Heart left ventricle (tissue), 16 donors: Measurements from ENCODE around the gene HSD11B1. TPM values are rescaled to one million over a fixed set of nuclear protein-coding genes. Genes with fewer than 3 reads are reported as not detected.
A peak's percentile ranks its signal among the peaks of the same experiment; 100 is the strongest.

Experiments used
- ATAC-seq, 4 donors: fragments of 200-7000 bp; cut with Tn5 transposase; one replicate each; pipeline ENCODE4 v1.9.1; 2020 to 2022; ENCODE audit warnings: moderate library complexity in 4 of 4, mild to moderate bottlenecking in 3 of 4, moderate number of reproducible peaks in 1 of 4
- DNase-seq, 5 donors: peaks; one replicate each; pipeline ENCODE4 v3.0.0-alpha.2; 2020
- H3K27ac ChIP-seq, 12 donors: fragments of 200-600 bp; sonication (generic) in 4 of 12; one replicate each; pipeline versions ENCODE4 v1.5.0 to v1.8.0; 2016 to 2022; ENCODE audit warnings: mild to moderate bottlenecking in 2 of 12
- H3K27me3 ChIP-seq, 9 donors: fragments of 200-600 bp; sonication (generic) in 2 of 9; one replicate each; pipeline versions ENCODE4 v1.5.1 to v1.8.0; 2016 to 2022; ENCODE audit warnings: mild to moderate bottlenecking in 3 of 9
- H3K36me3 ChIP-seq, 9 donors: fragments of 200-600 bp; sonication (generic) in 2 of 9; one replicate each; pipeline versions ENCODE4 v1.5.0 to v1.8.0; 2018 to 2022; ENCODE audit warnings: mild to moderate bottlenecking in 2 of 9
- H3K4me1 ChIP-seq, 12 donors: fragments of 200-600 bp; sonication (generic) in 4 of 12; one replicate each; pipeline versions ENCODE4 v1.5.0 to v1.8.0; 2016 to 2022; ENCODE audit warnings: mild to moderate bottlenecking in 3 of 12
- H3K4me3 ChIP-seq, 12 donors: fragments of 200-600 bp; sonication (generic) in 4 of 12; one replicate each; pipeline versions ENCODE4 v1.5.0 to v1.8.0; 2017 to 2022; ENCODE audit warnings: mild to moderate bottlenecking in 9 of 12, moderate library complexity in 4 of 12
- H3K9me3 ChIP-seq, 12 donors: fragments of 200-600 bp; sonication (generic) in 4 of 12; one replicate each; pipeline versions ENCODE4 v1.5.0 to v1.8.0; 2016 to 2022; ENCODE audit warnings: mild to moderate bottlenecking in 1 of 12
- CTCF ChIP-seq, 12 donors: fragments of 200-600 bp; sonication (generic) in 4 of 12; IDR thresholded peaks; one replicate each; pipeline versions ENCODE4 v1.5.0 to v1.8.0; 2018 to 2022; ENCODE audit warnings: antibody characterized with exemption in 12 of 12, mild to moderate bottlenecking in 5 of 12
- POLR2A ChIP-seq, 2 donors: fragments of 450-650 bp; IDR thresholded peaks; one replicate each; pipeline ENCODE4 v1.6.1; 2017; ENCODE audit warnings: antibody characterized with exemption in 2 of 2, mild to moderate bottlenecking in 2 of 2, moderate library complexity in 2 of 2
- WGBS, 4 donors: extraction: QIAGEN DNeasy Blood & Tissue Kit in 2 of 4; methylation state at CpG; one replicate each; pipeline versions ENCODE4 v1.1.5 to v1.1.7; 2013 to 2018; 5-methylcytosine and 5-hydroxymethylcytosine counted together
- intact Hi-C, 10 donors: fragments of 100-400 bp; cut with DNase I; formaldehyde crosslinking; loops; one replicate each; pipeline versions ENCODE4 v1.11.1 to v1.14.2; 2022
- polyA plus RNA-seq, 2 donors: library from polyadenylated mRNA; stranded (reverse); fragments of 200-250 nt; gene quantifications; one replicate each; pipeline ENCODE4 v1.2.3, GENCODE V29; 2013
- total RNA-seq, 9 donors: library from RNA; depleted of rRNA in 2 of 9; stranded (reverse); fragments of >200 nt in 2 of 9; fragmentation: NEBNext Ultra II Directional in 3 of 9; extraction: Animal tissue kit (Norgen Biotek cat#: 25700) in 3 of 9; gene quantifications; one replicate each; pipeline versions ENCODE4 v1.1.0 to v1.2.4, GENCODE V29; 2016 to 2023
- donor health status: ischemic (EF 13 %, LVEDD 7.1; RV severe dilation, severe dysfunction).
- donor health status: healthy with polysubstance abuse.
- donor health status: DM: no; HTN: yes; CAD: no.
- donor health status: DM: no; HTN: no; CAD: no.
- donor health status: ischemic (EF 25% LVEDD 6.9; RV normal size, moderate dysfunction).
- donor health status: ischemic (EF 25% LVEDD 5.7; RV mildly dilated, moderate dysfunction).
- donor health status: healthy.
- donor health status: DM: yes; HTN: yes; CAD: no.
- donor health status: ischemic (EF 35%, LVEDD 5.7; RV mildly dilated, moderate dysfunction).
- donor health status: nonischemic (EF 11% LVEDD 7.7; RV severe dilation, severe dysfunction).
- donor health status: DM: yes; HTN: yes; CAD: no.
- donor health status: PGD.
- donor health status: ischemic (EF 29% LVEDD 5.4; RV normal size, mild dysfunction).
- donor health status: nonischemic (EF 23%, LVEDD 6.1; RV moderate dilation, normal function).

Gene HSD11B1
- total and polyA plus RNA-seq, 11 donors, result 1.2 to 36.1 (median 3.6) TPM

DNA sequence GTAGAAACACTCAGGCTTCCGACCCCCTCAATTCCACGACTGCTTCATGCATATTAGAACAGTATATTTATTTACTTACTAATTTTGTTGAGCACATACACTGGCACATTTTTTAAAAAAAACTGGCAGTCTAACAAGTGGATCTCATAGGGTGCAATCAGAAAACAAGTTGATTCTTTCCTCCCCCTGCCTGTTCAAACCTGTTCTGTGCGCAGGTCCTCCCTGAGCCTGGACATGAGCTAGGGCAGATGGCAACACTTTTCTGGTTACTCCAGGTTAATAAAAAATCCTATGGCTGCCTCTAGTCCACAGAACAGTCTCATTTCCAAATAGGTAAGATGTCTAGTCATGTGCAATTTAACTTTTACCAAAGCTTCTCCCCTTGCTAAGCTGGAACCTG lies 18.6 kb downstream of the HSD11B1 start:
- TF ChIP-seq POLR2A (IDR thresholded peaks at IDR 0.05) (no peak), CTCF (IDR thresholded peaks at IDR 0.05) (no peak)
- intact Hi-C loops, result no loop called here
- Histone ChIP-seq H3K36me3 (no peaks in the 10 kb centered on the region), H3K9me3 (no peaks in the 10 kb centered on the region), H3K27me3 (no peaks in the 10 kb centered on the region), H3K27ac (no peak overlapping the region), H3K4me1 (peaks cover 0 to 24% (median 7%) of the 10 kb centered on the region in 12 donors), H3K4me3 (no peak overlapping the region)
- no peak for ATAC-seq
- whole genome bisulfite sequencing, 4 donors, result 96 to 98% (median 98%) methylated on average over 3 of the region's 3 CpGs
- DNase-seq, result no peak

DNA sequence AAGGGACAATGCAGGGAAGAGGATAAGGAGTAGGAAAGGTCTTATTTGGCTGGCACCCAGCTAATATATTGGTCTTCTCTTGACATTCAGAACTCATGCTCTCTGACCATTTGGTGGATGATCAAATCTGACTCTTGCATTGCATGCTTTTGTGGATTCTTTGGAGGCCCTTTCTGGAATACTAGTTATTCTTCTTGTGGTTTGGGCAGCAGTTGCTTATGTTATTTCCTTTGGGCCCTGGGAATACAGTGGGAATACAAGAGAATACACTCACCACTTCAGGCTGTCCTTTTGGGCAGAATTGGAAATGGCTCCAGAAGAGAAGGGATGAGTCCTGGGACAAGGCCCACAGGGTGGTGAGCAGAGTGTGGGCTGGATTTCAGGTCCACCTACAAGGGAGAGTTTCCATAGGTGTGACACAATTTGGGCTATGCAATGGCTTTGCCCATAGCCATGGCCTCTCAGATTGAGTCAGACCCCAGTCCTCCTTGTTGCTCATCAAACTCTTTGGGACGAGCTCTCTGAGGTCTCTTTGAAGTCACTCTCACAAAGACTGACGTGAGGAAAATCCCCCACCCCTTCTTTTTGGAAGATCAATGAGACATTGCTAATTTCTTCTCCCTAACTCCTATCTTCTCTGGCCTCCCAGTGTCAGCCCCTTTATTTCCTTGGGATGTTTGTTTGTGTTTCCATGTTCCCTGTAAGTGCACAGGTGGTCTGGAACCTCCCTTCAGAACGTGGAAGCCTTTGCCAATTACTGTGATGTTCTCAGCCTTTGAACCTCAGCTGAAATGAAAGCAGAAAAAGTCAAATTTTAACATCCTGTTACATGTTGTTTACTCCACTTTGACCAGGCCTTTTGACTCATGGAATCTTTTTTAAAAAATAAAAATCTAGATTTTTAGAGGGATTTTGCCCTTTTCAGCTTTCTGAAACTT lies 19.4 kb downstream of the HSD11B1 start:
- ATAC-seq (no peak), DNase-seq (no peak)
- no peaks in the 10 kb centered on the region for H3K9me3 ChIP-seq
- intact Hi-C loops, result no loop called here
- H3K27ac ChIP-seq, result no peak overlapping the region
- H3K27me3 ChIP-seq, result no peaks in the 10 kb centered on the region
- no peak for TF ChIP-seq CTCF (IDR thresholded peaks at IDR 0.05)
- no peak for TF ChIP-seq POLR2A (IDR thresholded peaks at IDR 0.05)
- H3K4me1 ChIP-seq, result peaks cover 0 to 31% (median 14%) of the 10 kb centered on the region in 12 donors
- no peak overlapping the region for H3K4me3 ChIP-seq
- 78 to 84% (median 81%) methylated on average over 3 of the region's 3 CpGs for WGBS, 4 donors
- H3K36me3 ChIP-seq, result no peaks in the 10 kb centered on the region

DNA sequence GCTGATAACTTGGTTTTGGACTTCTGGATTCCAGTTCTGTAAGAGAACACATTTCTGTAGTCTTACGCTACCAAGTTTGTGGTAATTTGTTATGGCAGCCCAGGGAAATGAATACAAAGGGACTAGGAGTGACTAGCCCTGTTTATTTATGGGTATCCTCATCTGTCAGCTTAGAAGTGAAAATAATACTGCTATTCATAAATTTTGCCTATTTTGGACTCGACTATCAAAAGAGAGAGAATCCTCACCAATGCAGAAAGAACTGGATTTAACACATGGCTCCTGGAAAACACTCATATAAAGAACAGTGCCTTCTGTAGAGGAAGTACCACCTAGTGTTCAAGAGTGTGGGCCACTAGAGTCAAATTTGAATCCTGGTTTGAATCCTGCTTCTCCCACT lies 22.6 kb downstream of the HSD11B1 start:
- peak overlapping the region in 6 of 12 donors; percentile 33 to 77 (median 60) for H3K27ac ChIP-seq
- WGBS, 4 donors, result 88 to 94% (median 93%) methylated on average over 2 of the region's 2 CpGs

More for the DNA sequence above, 22.6 kb downstream of the HSD11B1 start:
- peaks cover 0 to 19% (median 13%) of the 10 kb centered on the region in 12 donors for H3K4me1 ChIP-seq
- no peak overlapping the region for H3K4me3 ChIP-seq
- ATAC-seq (no peak), DNase-seq (no peak)
- no peaks in the 10 kb centered on the region for H3K27me3 ChIP-seq
- TF ChIP-seq CTCF (IDR thresholded peaks at IDR 0.05), result no peak
- no peak for TF ChIP-seq POLR2A (IDR thresholded peaks at IDR 0.05)
- H3K36me3 ChIP-seq, result no peaks in the 10 kb centered on the region
- intact Hi-C loops, result no loop called here
- H3K9me3 ChIP-seq, result no peaks in the 10 kb centered on the region
